HK-2 (cell line): ENCODE measurements around the gene ZNF557.

Source experiments
- DNase-seq: peaks from one replicate; pipeline ENCODE4 v3.0.0-alpha.2; 2018; ENCODE audit not compliant: unreplicated experiment

Gene ZNF557

GRCh38 chr19:7074705-7075282 lies 5.3 kb downstream of the ZNF557 start:
- no peak for DNase-seq

GRCh38 chr19:7076151-7076550 lies 6.6 kb downstream of the ZNF557 start:
- DNase-seq, result no peak

- no peak for DNase-seq
Observed at GRCh38 chr19:7078008-7078407, 8.5 kb downstream of the ZNF557 start.

- no peak for DNase-seq
Observed at GRCh38 chr19:7083076-7083956, 13.8 kb downstream of the ZNF557 start.

- no peak for DNase-seq
Observed at GRCh38 chr19:7088999-7089398, 19.5 kb downstream of the ZNF557 start.

GRCh38 chr19:7098096-7098495 lies 28.6 kb downstream of the ZNF557 start:
- no peak for DNase-seq

GRCh38 chr19:7098701-7099596 lies 29.4 kb downstream of the ZNF557 start:
- peak; percentile 94 for DNase-seq

- no peak for DNase-seq
Observed at GRCh38 chr19:7099597-7099921, 30.1 kb downstream of the ZNF557 start.

- no peak for DNase-seq
Observed at GRCh38 chr19:7101498-7102253, 32.2 kb downstream of the ZNF557 start.

- DNase-seq, result no peak
Observed at GRCh38 chr19:7104747-7105447, 35.4 kb downstream of the ZNF557 start.

- no peak for DNase-seq
Observed at GRCh38 chr19:7106711-7107657, 37.5 kb downstream of the ZNF557 start.

- DNase-seq, result no peak
Observed at GRCh38 chr19:7109678-7110289, 40.3 kb downstream of the ZNF557 start.

GRCh38 chr19:7112675-7113074 lies 43.2 kb downstream of the ZNF557 start:
- no peak for DNase-seq

GRCh38 chr19:7113233-7113632 lies 43.7 kb downstream of the ZNF557 start:
- no peak for DNase-seq

- no peak for DNase-seq
Observed at GRCh38 chr19:7115721-7116120, 46.2 kb downstream of the ZNF557 start.

GRCh38 chr19:7117248-7117647 lies 47.7 kb downstream of the ZNF557 start:
- no peak for DNase-seq

- no peak for DNase-seq
Observed at GRCh38 chr19:7119582-7119981, 50.1 kb downstream of the ZNF557 start.

- DNase-seq, result no peak
Observed at GRCh38 chr19:7120499-7120898, 51.0 kb downstream of the ZNF557 start.

- no peak for DNase-seq
Observed at GRCh38 chr19:7122701-7123100, 53.2 kb downstream of the ZNF557 start.

- no peak for DNase-seq
Observed at GRCh38 chr19:7124782-7125181, 55.3 kb downstream of the ZNF557 start.
